Activated CD8-positive, alpha-beta memory T cell treated with anti-CD3 and anti-CD28 coated beads for 4 hours (primary cell): Measurements from ENCODE around the gene ARRB1.
"Not testable (repeated sequence)": the region's sequence is repeated elsewhere in the genome, so short reads cannot be mapped to it uniquely, and the experiment has no call there.

Experiments used
- DNase-seq, 2 donors: peaks; one replicate each; pipeline ENCODE4 v3.0.0-alpha.2; 2020; ENCODE audit warnings: low read depth in 2 of 2

The ARRB1 gene

GRCh38 chr11:75351541-75351790 lies at the start of gene ARRB1:
ARRB1 (minus strand) TSS chr11:75351661; CDS start chr11:75351607, 54 bp downstream.
- no peak for DNase-seq

GRCh38 chr11:75400146-75400865 lies 48.8 kb upstream of the ARRB1 start:
- DNase-seq = no peak

GRCh38 chr11:75399344-75400145 lies 48.1 kb upstream of the ARRB1 start, which contains the start of gene RPS3:
RPS3 (plus strand) TSS chr11:75399518; CDS start chr11:75399548, 30 bp downstream.
- DNase-seq = peak; percentile 72 to 80

GRCh38 chr11:75398906-75399305 lies 47.4 kb upstream of the ARRB1 start:
- DNase-seq = no peak

- no peak for DNase-seq
Observed at GRCh38 chr11:75394085-75394840, 42.8 kb upstream of the ARRB1 start.

- DNase-seq = no peak
Observed at GRCh38 chr11:75389925-75390324, 38.5 kb upstream of the ARRB1 start.

- no peak for DNase-seq
Observed at GRCh38 chr11:75389276-75389605, 37.8 kb upstream of the ARRB1 start.

- DNase-seq = peak; percentile 46 to 56
Observed at GRCh38 chr11:75388386-75389275, 37.2 kb upstream of the ARRB1 start.

GRCh38 chr11:75387736-75388294 lies 36.4 kb upstream of the ARRB1 start:
- no peak for DNase-seq

GRCh38 chr11:75386942-75387630 lies 35.6 kb upstream of the ARRB1 start:
- no peak for DNase-seq

- peak; percentile 43 to 55 for DNase-seq
Observed at GRCh38 chr11:75384438-75385080, 33.1 kb upstream of the ARRB1 start.

GRCh38 chr11:75383246-75383645 lies 31.8 kb upstream of the ARRB1 start:
- DNase-seq = no peak

GRCh38 chr11:75380716-75381420 lies 29.4 kb upstream of the ARRB1 start:
- no peak for DNase-seq

GRCh38 chr11:75380245-75380644 lies 28.8 kb upstream of the ARRB1 start:
- no peak for DNase-seq

GRCh38 chr11:75378776-75379175 lies 27.3 kb upstream of the ARRB1 start:
- not testable (repeated sequence) for DNase-seq

GRCh38 chr11:75376175-75376574 lies 24.7 kb upstream of the ARRB1 start:
- no peak for DNase-seq

- DNase-seq = no peak
Observed at GRCh38 chr11:75375626-75376025, 24.2 kb upstream of the ARRB1 start.

- DNase-seq = no peak
Observed at GRCh38 chr11:75374646-75375045, 23.2 kb upstream of the ARRB1 start.

GRCh38 chr11:75373201-75373600 lies 21.7 kb upstream of the ARRB1 start:
- DNase-seq = no peak
